Hematopoietic multipotent progenitor cell (in vitro differentiated cells): Measurements from ENCODE around the gene SDHC. TPM values are rescaled to one million over a fixed set of nuclear protein-coding genes. Genes with fewer than 3 reads are reported as not detected.

Source experiments
- small RNA-seq: library from RNA; depleted of rRNA; stranded (forward); fragments of <200 nt; gene quantifications from one replicate; pipeline ENCODE3, GENCODE V24; 2012
- total RNA-seq: library from RNA; depleted of rRNA; stranded (reverse); fragments of >200 nt; gene quantifications from one replicate; pipeline ENCODE4 v1.2.3, GENCODE V29; 2012

The SDHC gene
- total RNA-seq, 1 donor: 32.6 TPM

Small RNA genes lying within 50 kb of the gene (small RNA-seq; reads per million reads assigned to genes)
- gene AL592295.2 (not detected), gene RNU6-481P (not detected)

Other genes starting within 250 kb of the SDHC start
- 94.5 TPM for gene ARHGAP30, start 244.5 kb upstream of the SDHC start, total RNA-seq
- under 0.01 TPM for gene NECTIN4, start 224.8 kb upstream of the SDHC start, total RNA-seq
- gene KLHDC9, start 216.0 kb upstream of the SDHC start, total RNA-seq: 2.4 TPM
- gene PFDN2, start 196.3 kb upstream of the SDHC start, total RNA-seq: 21.8 TPM
- 53.3 TPM for gene NIT1, start 196.3 kb upstream of the SDHC start, total RNA-seq
- gene DEDD, start 181.7 kb upstream of the SDHC start, total RNA-seq: 59.2 TPM
- gene UFC1, start 160.4 kb upstream of the SDHC start, total RNA-seq: 173 TPM
- gene USP21, start 154.9 kb upstream of the SDHC start, total RNA-seq: 21.8 TPM
- gene PPOX, start 148.0 kb upstream of the SDHC start, total RNA-seq: 29.9 TPM
- 28.5 TPM for gene B4GALT3, start 136.9 kb upstream of the SDHC start, total RNA-seq
- gene ADAMTS4, start 115.3 kb upstream of the SDHC start, total RNA-seq: under 0.01 TPM
- gene NDUFS2, start 112.0 kb upstream of the SDHC start, total RNA-seq: 106 TPM
- gene FCER1G, start 99.1 kb upstream of the SDHC start, total RNA-seq: 5.1 TPM
- not detected for gene APOA2, start 90.8 kb upstream of the SDHC start, total RNA-seq
- 21.5 TPM for gene TOMM40L, start 88.3 kb upstream of the SDHC start, total RNA-seq
- gene NR1I3, start 76.2 kb upstream of the SDHC start, total RNA-seq: not detected
- 0.81 TPM for gene PCP4L1, start 55.6 kb upstream of the SDHC start, total RNA-seq
- 3.5 TPM for gene MPZ, start 4.4 kb upstream of the SDHC start, total RNA-seq
- gene CFAP126, start 53.5 kb downstream of the SDHC start, total RNA-seq: 1.3 TPM
- gene FCGR2A, start 191.1 kb downstream of the SDHC start, total RNA-seq: 7.3 TPM
- gene HSPA6, start 210.2 kb downstream of the SDHC start, total RNA-seq: 0.54 TPM
- gene FCGR3A, start 235.4 kb downstream of the SDHC start, total RNA-seq: 1.6 TPM